Liver (tissue), 3 donors: ENCODE results near the gene SELENOI.

Source experiments
- ATF3 ChIP-seq: IDR thresholded peaks from 2 replicates; pipeline ENCODE4 v1.6.1; 2016; ENCODE audit warnings: antibody characterized with exemption
- CTCF ChIP-seq: fragments of 150-350 bp; IDR thresholded peaks from 2 replicates; pipeline ENCODE4 v1.5.1; 2017; ENCODE audit warnings: improper control_type of control experiment, low read depth, low read length; ENCODE audit not compliant: missing input control
- EGR1 ChIP-seq, 2 donors: IDR thresholded peaks; 2 replicates each; pipeline ENCODE4 v1.6.1; 2016 to 2018; ENCODE audit warnings: antibody characterized with exemption in 2 of 2, low read depth in 2 of 2
- GABPA ChIP-seq, 2 donors: IDR thresholded peaks in 1 of 2; conservative IDR thresholded peaks in 1 of 2; 2 replicates each; pipeline ENCODE4 v1.6.1; 2016; ENCODE audit warnings: antibody characterized with exemption in 2 of 2, mild to moderate bottlenecking in 1 of 2, moderate library complexity in 1 of 2
- MAX ChIP-seq: IDR thresholded peaks from 2 replicates; pipeline ENCODE4 v1.6.1; 2016; ENCODE audit warnings: antibody characterized with exemption
- RAD21 ChIP-seq, 2 donors: IDR thresholded peaks; 2 replicates each; pipeline ENCODE4 v1.6.1; 2016; ENCODE audit warnings: antibody characterized with exemption in 2 of 2, mild to moderate bottlenecking in 2 of 2
- REST ChIP-seq: IDR thresholded peaks from 2 replicates; pipeline ENCODE4 v1.6.1; 2016; ENCODE audit warnings: antibody characterized with exemption, mild to moderate bottlenecking
- RXRA ChIP-seq, 2 donors: IDR thresholded peaks; 2 replicates each; pipeline ENCODE4 v1.6.1; 2017 to 2018; ENCODE audit warnings: antibody characterized with exemption in 2 of 2, mild to moderate bottlenecking in 1 of 2
- SP1 ChIP-seq: IDR thresholded peaks from 2 replicates; pipeline ENCODE4 v1.6.1; 2018; ENCODE audit warnings: antibody characterized with exemption, mild to moderate bottlenecking
- TAF1 ChIP-seq: conservative IDR thresholded peaks from 2 replicates; pipeline ENCODE4 v1.6.1; 2016; ENCODE audit warnings: antibody characterized with exemption, mild to moderate bottlenecking
- ZBTB33 ChIP-seq: IDR thresholded peaks from 2 replicates; pipeline ENCODE4 v1.6.1; 2016; ENCODE audit warnings: antibody characterized with exemption
- donor health status: healthy.
- donor health status: healthy.

GRCh38 chr2:26409785-26410184 is 63.8 kb downstream of the SELENOI start:
- TF ChIP-seq CTCF: no peak
- TF ChIP-seq SP1: no peak
- TF ChIP-seq MAX: no peak
- no peak for TF ChIP-seq REST
- no peak for TF ChIP-seq RAD21 (IDR thresholded peaks at IDR 0.05)
- TF ChIP-seq RXRA (IDR thresholded peaks at IDR 0.05): no peak
- TF ChIP-seq EGR1 (IDR thresholded peaks at IDR 0.05; ENCODE audit: low read depth in 2 of 2): no peak
- TF ChIP-seq GABPA (IDR thresholded peaks at IDR 0.05 in 1 of 2, conservative IDR thresholded peaks at IDR 0.05 in 1 of 2): no peak
- no peak for TF ChIP-seq TAF1
- no peak for TF ChIP-seq ATF3
- TF ChIP-seq ZBTB33: no peak
